HCT116 (cell line): ENCODE data around the gene PLCB1.

Experiments
- CTCF ChIP-seq, 3 experiments: fragments of 200-600 bp in 1 of 3; sonication (generic) in 1 of 3; IDR thresholded peaks in 2 of 3; conservative IDR thresholded peaks in 1 of 3; 2 replicates each; pipeline ENCODE4 v1.5.1; 2012 to 2017; ENCODE audit warnings: low read depth in 2 of 3, low read length in 2 of 3, antibody characterized with exemption in 1 of 3, borderline replicate concordance in 1 of 3, control low read depth in 1 of 3, mild to moderate bottlenecking in 1 of 3, mixed read lengths in 1 of 3, mixed run types in 1 of 3, moderate library complexity in 1 of 3; ENCODE audit not compliant: insufficient read depth in 1 of 3
- EGR1 ChIP-seq: IDR thresholded peaks from 2 replicates; pipeline ENCODE4 v1.6.1; 2012; ENCODE audit warnings: low read depth
- EZH2 ChIP-seq: fragments of 200-600 bp; sonication (generic); IDR thresholded peaks from 2 replicates; pipeline ENCODE4 v1.6.1; 2017; ENCODE audit warnings: antibody characterized with exemption, mixed run types
- JUND ChIP-seq: IDR thresholded peaks from 2 replicates; pipeline ENCODE4 v1.6.1; 2012
- POLR2A ChIP-seq: IDR thresholded peaks from 2 replicates; pipeline ENCODE4 v1.7.0; 2011; ENCODE audit warnings: borderline replicate concordance; ENCODE audit not compliant: insufficient read depth, insufficient read length; ENCODE audit errors: extremely low read depth
- POLR2AphosphoS5 ChIP-seq: IDR thresholded peaks from 2 replicates; pipeline ENCODE4 v1.6.1; 2011; ENCODE audit warnings: mild to moderate bottlenecking, low read depth, low read length, moderate library complexity
- REST ChIP-seq: IDR thresholded peaks from 2 replicates; pipeline ENCODE4 v1.6.1; 2012; ENCODE audit warnings: low read depth
- SIN3A ChIP-seq: IDR thresholded peaks from 2 replicates; pipeline ENCODE4 v1.6.1; 2012; ENCODE audit warnings: low read depth
- SRF ChIP-seq: IDR thresholded peaks from 2 replicates; pipeline ENCODE4 v1.6.1; 2012; ENCODE audit warnings: low read depth
- YY1 ChIP-seq: IDR thresholded peaks from 2 replicates; pipeline ENCODE4 v1.6.1; 2011; ENCODE audit warnings: low read length, low read depth, moderate library complexity, mild to moderate bottlenecking; ENCODE audit not compliant: insufficient replicate concordance; ENCODE audit errors: extremely low read depth
- ZBTB33 ChIP-seq: IDR thresholded peaks from 2 replicates; pipeline ENCODE4 v1.6.1; 2011; ENCODE audit warnings: mild to moderate bottlenecking, low read length, moderate library complexity; ENCODE audit not compliant: insufficient replicate concordance; ENCODE audit errors: extremely low read depth
- ZNF274 ChIP-seq: fragments of 200-500 bp; sonication (Bioruptor generic); IDR thresholded peaks from 2 replicates; pipeline ENCODE4 v1.6.1; 2014; ENCODE audit warnings: mild to moderate bottlenecking, low read depth, low read length, inconsistent platforms
- TF ChIP-seq, protein P1 (sequence below): IDR thresholded peaks from 2 replicates; pipeline ENCODE4 v1.6.1; 2012

- no peak for TF ChIP-seq YY1
- no peak for TF ChIP-seq POLR2AphosphoS5
- TF ChIP-seq CTCF (IDR thresholded peaks at IDR 0.05 in 2 of 3, conservative IDR thresholded peaks at IDR 0.05 in 1 of 3; ENCODE audit: borderline replicate concordance in 1 of 3, insufficient read depth in 1 of 3, low read depth in 2 of 3, low read length in 2 of 3): no peak
- no peak for TF ChIP-seq SIN3A
- no peak for TF ChIP-seq ZBTB33
- no peak for TF ChIP-seq SRF
- TF ChIP-seq EGR1: no peak
- TF ChIP-seq EZH2: no peak
- TF ChIP-seq REST: no peak
- TF ChIP-seq ZNF274: no peak
- no peak for TF ChIP-seq POLR2A
- TF ChIP-seq, protein P1, sequence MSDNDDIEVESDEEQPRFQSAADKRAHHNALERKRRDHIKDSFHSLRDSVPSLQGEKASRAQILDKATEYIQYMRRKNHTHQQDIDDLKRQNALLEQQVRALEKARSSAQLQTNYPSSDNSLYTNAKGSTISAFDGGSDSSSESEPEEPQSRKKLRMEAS: no peak
- TF ChIP-seq JUND: no peak
Measured at GRCh38 chr20:8393381-8393780, 261.3 kb downstream of the PLCB1 start.
